B cell (primary cell): Measurements from ENCODE around the gene MFN1. TPM values are rescaled to one million over a fixed set of nuclear protein-coding genes. Genes with fewer than 3 reads are reported as not detected.

ENCODE experiments used
- ATAC-seq: fragments of 200-7000 bp; cut with Tn5 transposase; one replicate; pipeline ENCODE4 v1.10.0; 2021; ENCODE audit warnings: low read depth, mild to moderate bottlenecking, moderate number of reproducible peaks, moderate library complexity
- CTCF ChIA-PET: fragments of 350-600 bp; sonication (Branson Sonifier 250); formaldehyde crosslinking; loops from one replicate; lab custom pipeline; 2021; ENCODE audit warnings: antibody characterized with exemption, inconsistent platforms; lab: Charles Lee
- POLR2A ChIA-PET: fragments of 350-600 bp; sonication (Branson Sonifier 250); formaldehyde crosslinking; loops from one replicate; lab custom pipeline; 2021; ENCODE audit warnings: antibody characterized with exemption; lab: Charles Lee
- DNase-seq: peaks from one replicate; pipeline ENCODE4 v3.0.0; 2013
- H2AFZ ChIP-seq: 2 replicates; pipeline ENCODE4 v1.6.1; 2012; ENCODE audit warnings: mild to moderate bottlenecking, low read depth, low read length; ENCODE audit not compliant: insufficient read depth, poor library complexity, severe bottlenecking
- H3K27ac ChIP-seq, 2 donors: 1 replicate in 1 of 2; 2 replicates in 1 of 2; pipeline ENCODE4 v1.5.1; 2012 to 2013; ENCODE audit warnings: low read length in 2 of 2, mild to moderate bottlenecking in 2 of 2, moderate library complexity in 1 of 2
- H3K27me3 ChIP-seq, 4 experiments: fragments of 200-600 bp in 1 of 4; sonication (generic) in 1 of 4; replicated peaks in 1 of 4; 1 replicate in 2 of 4; 2 replicates in 2 of 4; pipeline versions ENCODE4 v1.6.1 to v1.7.0; 2013 to 2016; ENCODE audit warnings: low read length in 3 of 4, mild to moderate bottlenecking in 2 of 4, mixed read lengths in 1 of 4, moderate library complexity in 1 of 4; ENCODE audit not compliant: insufficient read depth in 4 of 4, control insufficient read depth in 3 of 4; ENCODE audit errors: control extremely low read depth in 1 of 4
- H3K36me3 ChIP-seq, 2 experiments: replicated peaks in 1 of 2; 1 replicate in 1 of 2; 2 replicates in 1 of 2; pipeline versions ENCODE4 v1.6.1 to v1.7.1; 2013; ENCODE audit warnings: low read length in 1 of 2; ENCODE audit not compliant: insufficient read depth in 2 of 2, control insufficient read depth in 1 of 2; ENCODE audit errors: control extremely low read depth in 1 of 2, extremely low read depth in 1 of 2
- H3K4me1 ChIP-seq, 2 donors: fragments of 200-600 bp in 1 of 2; sonication (generic) in 1 of 2; 1 replicate in 1 of 2; 2 replicates in 1 of 2; pipeline versions ENCODE4 v1.5.1 to v1.6.1; 2013 to 2017; ENCODE audit warnings: low read length in 2 of 2; ENCODE audit not compliant: control insufficient read depth in 2 of 2, insufficient read depth in 2 of 2
- H3K4me2 ChIP-seq: replicated peaks from 2 replicates; pipeline ENCODE3; 2012; ENCODE audit warnings: mild to moderate bottlenecking, low read depth, low read length; ENCODE audit not compliant: poor library complexity, severe bottlenecking
- H3K4me3 ChIP-seq, 5 experiments: fragments of 200-600 bp in 1 of 5; sonication (generic) in 1 of 5; 1 replicate in 3 of 5; 2 replicates in 2 of 5; pipeline versions ENCODE4 v1.5.1 to v1.7.0; 2011 to 2016; ENCODE audit warnings: low read length in 4 of 5, mild to moderate bottlenecking in 4 of 5, low read depth in 2 of 5, control low read depth in 1 of 5, moderate library complexity in 1 of 5; ENCODE audit not compliant: insufficient read depth in 1 of 5; ENCODE audit errors: control extremely low read depth in 1 of 5, extremely low read depth in 1 of 5
- H3K79me2 ChIP-seq: fragments of 200-600 bp; sonication (generic); one replicate; pipeline ENCODE4 v1.6.0; 2016; ENCODE audit warnings: low read length; ENCODE audit not compliant: control insufficient read depth, insufficient read depth
- H3K9ac ChIP-seq: fragments of 200-600 bp; sonication (generic); 2 replicates; pipeline ENCODE4 v1.6.1; 2017; ENCODE audit warnings: mild to moderate bottlenecking, low read length, moderate library complexity
- H3K9me3 ChIP-seq, 3 donors: one replicate each; pipeline versions ENCODE4 v1.6.1 to v1.7.1; 2013; ENCODE audit warnings: low read length in 2 of 3; ENCODE audit not compliant: control insufficient read depth in 2 of 3, insufficient read depth in 1 of 3; ENCODE audit errors: control extremely low read depth in 1 of 3
- H4K20me1 ChIP-seq: 2 replicates; pipeline ENCODE4 v1.6.0; 2012; ENCODE audit warnings: mild to moderate bottlenecking, low read length; ENCODE audit not compliant: insufficient read depth, control insufficient read depth, poor library complexity, severe bottlenecking
- H3K27ac Mint-ChIP-seq: one replicate; pipeline ENCODE4 v1.8.0; 2021; ENCODE audit warnings: mixed read lengths
- H3K27me3 Mint-ChIP-seq: one replicate; pipeline ENCODE4 v1.8.0; 2021; ENCODE audit warnings: mixed read lengths
- H3K4me1 Mint-ChIP-seq: one replicate; pipeline ENCODE4 v1.8.0; 2021; ENCODE audit warnings: mixed read lengths
- H3K4me3 Mint-ChIP-seq: one replicate; pipeline ENCODE4 v1.8.0; 2021; ENCODE audit warnings: mixed read lengths
- H3K9me3 Mint-ChIP-seq: one replicate; pipeline ENCODE4 v1.8.0; 2022; ENCODE audit warnings: mixed read lengths; ENCODE audit not compliant: insufficient read depth
- EZH2 ChIP-seq: IDR thresholded peaks from 2 replicates; pipeline ENCODE4 v1.6.1; 2012; ENCODE audit warnings: borderline replicate concordance, low read depth, mild to moderate bottlenecking, moderate library complexity, low read length; ENCODE audit not compliant: insufficient read depth, poor library complexity, severe bottlenecking
- WGBS: methylation state at CpG from one replicate; pipeline ENCODE4 v1.1.5; 2013; ENCODE audit warnings: missing lambda C conversion rate; ENCODE audit not compliant: insufficient coverage; 5-methylcytosine and 5-hydroxymethylcytosine counted together
- intact Hi-C: fragments of 100-400 bp; cut with micrococcal nuclease; formaldehyde crosslinking; loops from one replicate; pipeline ENCODE4 v1.10.0; 2022
- polyA plus RNA-seq: library from polyadenylated mRNA; depleted of rRNA; stranded (reverse); fragments of >200 nt; gene quantifications from 2 replicates; pipeline ENCODE4 v1.2.3, GENCODE V29; 2012
- total RNA-seq, 2 donors: library from RNA; stranded (reverse); fragments of 120-200 nt in 1 of 2; gene quantifications; 1 replicate in 1 of 2; 2 replicates in 1 of 2; pipeline versions ENCODE4 v1.2.3 to v1.2.4, GENCODE V29; 2013 to 2022
- TF ChIP-seq, protein P1 (sequence below): fragments of 200-600 bp; IDR thresholded peaks from one replicate; pipeline ENCODE4 v1.8.0; 2022; ENCODE audit warnings: antibody characterized with exemption, mild to moderate bottlenecking

The MFN1 gene
- total and polyA plus RNA-seq, 2 donors (not counting 1 experiment from before 2014, with no cell fraction given), result 26.0 to 108 TPM

- Mint-ChIP-seq H3K4me3 (no peak overlapping the region), H3K9me3 (no peaks in the 10 kb centered on the region), H3K4me1 (no peaks in the 10 kb centered on the region), H3K27me3 (no peaks in the 10 kb centered on the region), H3K27ac (no peak overlapping the region)
- no peaks in the 10 kb centered on the region for H3K79me2 ChIP-seq
- H3K4me1 ChIP-seq, result no peaks in the 10 kb centered on the region
- no peak overlapping the region for H3K9ac ChIP-seq
- H3K27me3 ChIP-seq, result no peaks in the 10 kb centered on the region
- H3K9me3 ChIP-seq, result no peaks in the 10 kb centered on the region
- ChIA-PET CTCF (interaction anchor here (0.7 kb wide), 1 partner anchor 155 kb away, joined by 3 read pairs; no protein-coding TSS in a partner anchor), POLR2A (no interaction called here)
- no peak overlapping the region for H2AFZ ChIP-seq
- no peak overlapping the region for H3K27ac ChIP-seq
- H3K4me3 ChIP-seq, result no peak overlapping the region
- no CpG with 5 or more reads among the region's 2 CpGs for WGBS
- intact Hi-C loops, result no loop called here
- peaks cover 12 to 48% of the 10 kb centered on the region in 2 experiments for H3K36me3 ChIP-seq
- peaks cover 9% of the 10 kb centered on the region for H4K20me1 ChIP-seq
- DNase-seq, result no peak
- TF ChIP-seq, protein P1, sequence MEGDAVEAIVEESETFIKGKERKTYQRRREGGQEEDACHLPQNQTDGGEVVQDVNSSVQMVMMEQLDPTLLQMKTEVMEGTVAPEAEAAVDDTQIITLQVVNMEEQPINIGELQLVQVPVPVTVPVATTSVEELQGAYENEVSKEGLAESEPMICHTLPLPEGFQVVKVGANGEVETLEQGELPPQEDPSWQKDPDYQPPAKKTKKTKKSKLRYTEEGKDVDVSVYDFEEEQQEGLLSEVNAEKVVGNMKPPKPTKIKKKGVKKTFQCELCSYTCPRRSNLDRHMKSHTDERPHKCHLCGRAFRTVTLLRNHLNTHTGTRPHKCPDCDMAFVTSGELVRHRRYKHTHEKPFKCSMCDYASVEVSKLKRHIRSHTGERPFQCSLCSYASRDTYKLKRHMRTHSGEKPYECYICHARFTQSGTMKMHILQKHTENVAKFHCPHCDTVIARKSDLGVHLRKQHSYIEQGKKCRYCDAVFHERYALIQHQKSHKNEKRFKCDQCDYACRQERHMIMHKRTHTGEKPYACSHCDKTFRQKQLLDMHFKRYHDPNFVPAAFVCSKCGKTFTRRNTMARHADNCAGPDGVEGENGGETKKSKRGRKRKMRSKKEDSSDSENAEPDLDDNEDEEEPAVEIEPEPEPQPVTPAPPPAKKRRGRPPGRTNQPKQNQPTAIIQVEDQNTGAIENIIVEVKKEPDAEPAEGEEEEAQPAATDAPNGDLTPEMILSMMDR, result no peak
- no peak for TF ChIP-seq EZH2
- ATAC-seq, result no peak
- H3K4me2 ChIP-seq, result no peak overlapping the region
Measured at GRCh38 chr3:179398574-179399231, 51.2 kb downstream of the MFN1 start.

- ChIA-PET POLR2A (no interaction called here), CTCF (no interaction called here)
- no peak for DNase-seq
- no peak overlapping the region for H3K27ac Mint-ChIP-seq
- Histone ChIP-seq H3K4me2 (no peak overlapping the region), H3K4me3 (no peak overlapping the region), H3K36me3 (peaks cover 13 to 39% of the 10 kb centered on the region in 2 experiments), H3K27ac (no peak overlapping the region), H3K27me3 (no peaks in the 10 kb centered on the region), H3K9ac (no peak overlapping the region), H3K9me3 (no peaks in the 10 kb centered on the region), H4K20me1 (peaks cover 9% of the 10 kb centered on the region), H3K79me2 (no peaks in the 10 kb centered on the region), H2AFZ (no peak overlapping the region), H3K4me1 (no peaks in the 10 kb centered on the region)
- ATAC-seq, result no peak
- intact Hi-C loops, result no loop called here
- H3K27me3 Mint-ChIP-seq, result no peaks in the 10 kb centered on the region
- no peaks in the 10 kb centered on the region for H3K4me1 Mint-ChIP-seq
- TF ChIP-seq, protein P1, result no peak
- no peak for TF ChIP-seq EZH2
- H3K9me3 Mint-ChIP-seq, result no peaks in the 10 kb centered on the region
- WGBS, result 100% methylated on average over 1 of the region's 3 CpGs
- no peak overlapping the region for H3K4me3 Mint-ChIP-seq
Measured at GRCh38 chr3:179401561-179401960, 54.1 kb downstream of the MFN1 start.
